H1 (cell line): Measurements from ENCODE around the gene LSR. TPM values are rescaled to one million over a fixed set of nuclear protein-coding genes. Genes with fewer than 3 reads are reported as not detected.

ENCODE experiments used
- CTCF ChIA-PET: fragments of 300-600 bp; sonication (Branson Sonifier 250); formaldehyde crosslinking; loops from one replicate; lab custom pipeline; 2021; ENCODE audit not compliant: partially characterized antibody; lab: Charles Lee
- POLR2A ChIA-PET: fragments of 300-600 bp; sonication (Branson Sonifier 250); formaldehyde crosslinking; loops from one replicate; lab custom pipeline; 2021; ENCODE audit warnings: inconsistent platforms; ENCODE audit not compliant: partially characterized antibody; lab: Charles Lee
- DNase-seq, 2 experiments: peaks; one replicate each; pipeline versions ENCODE4 v3.0.0 to v3.0.0-alpha.2; 2010 to 2022; ENCODE audit warnings: low spot score in 2 of 2, low read depth in 1 of 2, mixed read lengths in 1 of 2
- FAIRE-seq: peaks from 2 replicates; lab custom pipeline; 2011; peaks lifted over from hg19 to GRCh38; lab: Jason Lieb, UNC
- H2AFZ ChIP-seq: 2 replicates; pipeline ENCODE4 v1.8.1; 2012; ENCODE audit warnings: low read length, inconsistent platforms
- H2AK5ac ChIP-seq: 2 replicates; pipeline ENCODE4 v1.6.1; 2013; ENCODE audit warnings: low read depth, low read length
- H2BK120ac ChIP-seq: replicated peaks from 2 replicates; pipeline ENCODE3; 2013; ENCODE audit warnings: low read depth, low read length, inconsistent platforms
- H2BK12ac ChIP-seq: 2 replicates; pipeline ENCODE4 v1.6.1; 2013; ENCODE audit warnings: low read depth, low read length
- H2BK15ac ChIP-seq: 2 replicates; pipeline ENCODE4 v1.6.1; 2013; ENCODE audit warnings: low read length
- H2BK20ac ChIP-seq: 2 replicates; pipeline ENCODE4 v1.6.1; 2013; ENCODE audit warnings: low read length
- H2BK5ac ChIP-seq: 2 replicates; pipeline ENCODE4 v1.6.1; 2013; ENCODE audit warnings: low read depth, low read length
- H3K14ac ChIP-seq: 2 replicates; pipeline ENCODE4 v1.6.1; 2013; ENCODE audit warnings: inconsistent platforms; ENCODE audit not compliant: insufficient read length
- H3K18ac ChIP-seq: 2 replicates; pipeline ENCODE4 v1.6.1; 2013; ENCODE audit warnings: low read length; ENCODE audit errors: extremely low read depth
- H3K23ac ChIP-seq: 2 replicates; pipeline ENCODE4 v1.6.1; 2013; ENCODE audit warnings: inconsistent platforms; ENCODE audit not compliant: insufficient read length
- H3K23me2 ChIP-seq: 2 replicates; pipeline ENCODE4 v1.6.1; 2013; ENCODE audit warnings: low read depth, low read length
- H3K27ac ChIP-seq: 2 replicates; pipeline ENCODE4 v1.6.1; 2011; ENCODE audit warnings: low read depth, low read length, inconsistent platforms
- H3K27me3 ChIP-seq, 4 experiments: replicated peaks in 1 of 4; 1 replicate in 1 of 4; 2 replicates in 3 of 4; pipeline versions ENCODE4 v1.6.1 to v1.8.1; 2011 to 2013; ENCODE audit warnings: low read length in 3 of 4, mild to moderate bottlenecking in 3 of 4, inconsistent platforms in 2 of 4, mixed read lengths in 2 of 4, moderate library complexity in 1 of 4; ENCODE audit not compliant: control insufficient read depth in 3 of 4, insufficient read depth in 3 of 4; ENCODE audit errors: extremely low read depth in 1 of 4
- H3K36me3 ChIP-seq, 4 experiments: 2 replicates each; pipeline versions ENCODE4 v1.6.1 to v1.8.1; 2011 to 2013; ENCODE audit warnings: mild to moderate bottlenecking in 4 of 4, low read length in 3 of 4, moderate library complexity in 2 of 4, control low read depth in 1 of 4, inconsistent platforms in 1 of 4; ENCODE audit not compliant: insufficient read depth in 4 of 4, control insufficient read depth in 2 of 4
- H3K4ac ChIP-seq: replicated peaks from 2 replicates; pipeline ENCODE3; 2013; ENCODE audit warnings: low read length, low read depth, mixed read lengths, inconsistent platforms; ENCODE audit not compliant: insufficient read length
- H3K4me1 ChIP-seq, 4 experiments: replicated peaks in 1 of 4; 1 replicate in 1 of 4; 2 replicates in 3 of 4; pipeline versions ENCODE4 v1.6.1 to v1.8.1; 2011 to 2013; ENCODE audit warnings: low read length in 3 of 4, inconsistent platforms in 2 of 4, mixed read lengths in 1 of 4; ENCODE audit not compliant: insufficient read depth in 4 of 4, control insufficient read depth in 3 of 4
- H3K4me2 ChIP-seq, 2 experiments: 2 replicates each; pipeline versions ENCODE4 v1.6.1 to v1.8.1; 2011 to 2013; ENCODE audit warnings: low read depth in 2 of 2, low read length in 2 of 2, control low read depth in 1 of 2, inconsistent platforms in 1 of 2, mild to moderate bottlenecking in 1 of 2; ENCODE audit not compliant: insufficient read depth in 1 of 2
- H3K4me3 ChIP-seq, 4 experiments: fragments of 200-600, 300-600 bp in 1 of 4; sonication (generic), shearing (Covaris generic), sonication (Bioruptor Twin) in 1 of 4; 2 replicates each; pipeline versions ENCODE4 v1.5.1 to v1.8.1; 2011 to 2016; ENCODE audit warnings: low read length in 4 of 4, low read depth in 3 of 4, control low read depth in 2 of 4, inconsistent platforms in 2 of 4, mild to moderate bottlenecking in 2 of 4, mixed read lengths in 1 of 4, moderate library complexity in 1 of 4; ENCODE audit not compliant: insufficient read depth in 2 of 4; ENCODE audit errors: extremely low read depth in 1 of 4
- H3K56ac ChIP-seq: replicated peaks from 2 replicates; pipeline ENCODE3; 2013; ENCODE audit warnings: low read depth, mild to moderate bottlenecking, mixed read lengths, low read length, inconsistent platforms; ENCODE audit not compliant: insufficient read length
- H3K79me1 ChIP-seq: 2 replicates; pipeline ENCODE4 v1.6.1; 2013; ENCODE audit warnings: low read depth, low read length, control low read depth
- H3K79me2 ChIP-seq, 2 experiments: 2 replicates each; pipeline versions ENCODE4 v1.6.1 to v1.8.1; 2012 to 2013; ENCODE audit warnings: low read length in 2 of 2, mild to moderate bottlenecking in 2 of 2, inconsistent platforms in 1 of 2; ENCODE audit not compliant: insufficient read depth in 2 of 2, control insufficient read depth in 1 of 2
- H3K9ac ChIP-seq, 4 experiments: replicated peaks in 1 of 4; 1 replicate in 1 of 4; 2 replicates in 3 of 4; pipeline versions ENCODE4 v1.6.1 to v1.8.1; 2011 to 2013; ENCODE audit warnings: low read depth in 3 of 4, low read length in 3 of 4, control low read depth in 2 of 4, mild to moderate bottlenecking in 2 of 4, moderate library complexity in 2 of 4, inconsistent platforms in 1 of 4; ENCODE audit errors: extremely low read depth in 1 of 4
- H3K9me3 ChIP-seq, 2 experiments: 2 replicates each; pipeline versions ENCODE4 v1.6.1 to v1.8.1; 2012 to 2013; ENCODE audit warnings: mild to moderate bottlenecking in 2 of 2, moderate library complexity in 2 of 2, control low read depth in 1 of 2, inconsistent platforms in 1 of 2, low read depth in 1 of 2, low read length in 1 of 2, mixed read lengths in 1 of 2; ENCODE audit not compliant: insufficient read depth in 2 of 2
- H4K20me1 ChIP-seq, 2 experiments: replicated peaks in 1 of 2; 2 replicates each; pipeline versions ENCODE3 to v1.8.1; 2011 to 2013; ENCODE audit warnings: inconsistent platforms in 2 of 2, low read length in 2 of 2, mild to moderate bottlenecking in 1 of 2; ENCODE audit not compliant: insufficient read depth in 2 of 2, control insufficient read depth in 1 of 2
- H4K5ac ChIP-seq: 2 replicates; pipeline ENCODE4 v1.6.1; 2013; ENCODE audit warnings: low read length, low read depth, mixed read lengths, inconsistent platforms; ENCODE audit not compliant: insufficient read length
- H4K8ac ChIP-seq: 2 replicates; pipeline ENCODE4 v1.8.0; 2013; ENCODE audit warnings: mild to moderate bottlenecking, moderate library complexity, low read length, inconsistent platforms; ENCODE audit not compliant: insufficient read depth; ENCODE audit errors: extremely low read depth
- H4K91ac ChIP-seq: replicated peaks from 2 replicates; pipeline ENCODE3; 2013; ENCODE audit warnings: low read length, mixed read lengths, inconsistent platforms; ENCODE audit not compliant: insufficient read length
- CHD1 ChIP-seq: IDR thresholded peaks from 2 replicates; pipeline ENCODE4 v1.6.1; 2012; ENCODE audit warnings: low read depth, low read length, improper control_type of control experiment
- EGR1 ChIP-seq: IDR thresholded peaks from 2 replicates; pipeline ENCODE4 v1.6.1; 2011; ENCODE audit warnings: low read depth, low read length, borderline replicate concordance
- GTF2F1 ChIP-seq: IDR thresholded peaks from 2 replicates; pipeline ENCODE4 v1.6.1; 2012; ENCODE audit warnings: low read depth, low read length, improper control_type of control experiment, borderline replicate concordance
- NRF1 ChIP-seq: IDR thresholded peaks from 2 replicates; pipeline ENCODE4 v1.6.1; 2011; ENCODE audit warnings: mild to moderate bottlenecking, low read depth, low read length, improper control_type of control experiment
- POLR2A ChIP-seq, 2 experiments: IDR thresholded peaks; 1 replicate in 1 of 2; 2 replicates in 1 of 2; pipeline ENCODE4 v1.6.1; 2011; ENCODE audit warnings: low read depth in 2 of 2, low read length in 2 of 2, mild to moderate bottlenecking in 2 of 2; ENCODE audit errors: control extremely low read depth in 1 of 2
- POLR2AphosphoS5 ChIP-seq: IDR thresholded peaks from 2 replicates; pipeline ENCODE4 v1.6.1; 2011; ENCODE audit warnings: low read depth, low read length
- POU5F1 ChIP-seq: IDR thresholded peaks from 2 replicates; pipeline ENCODE4 v1.6.1; 2011; ENCODE audit warnings: low read depth, mild to moderate bottlenecking, low read length, moderate library complexity
- SIX5 ChIP-seq: IDR thresholded peaks from 2 replicates; pipeline ENCODE4 v1.6.1; 2011; ENCODE audit warnings: mild to moderate bottlenecking, low read depth, low read length
- SP2 ChIP-seq: IDR thresholded peaks from 2 replicates; pipeline ENCODE4 v1.6.1; 2012; ENCODE audit warnings: mild to moderate bottlenecking, low read length, inconsistent platforms
- TCF12 ChIP-seq: IDR thresholded peaks from 2 replicates; pipeline ENCODE4 v1.6.1; 2011; ENCODE audit warnings: low read depth, mild to moderate bottlenecking, low read length
- WGBS, 2 experiments: shearing (Covaris generic) in 1 of 2; methylation state at CpG; one replicate each; pipeline versions ENCODE4 v1.1.6 to v1.1.7; 2013 to 2015; ENCODE audit warnings: low lambda C conversion rate in 2 of 2, mixed read lengths in 2 of 2, inconsistent platforms in 1 of 2, low coverage in 1 of 2, missing lambda C conversion rate in 1 of 2; ENCODE audit not compliant: insufficient replicate concordance in 2 of 2, insufficient coverage in 1 of 2, insufficient read length in 1 of 2; ENCODE audit errors: extremely low coverage in 1 of 2, missing lambda C conversion rate in 1 of 2; 5-methylcytosine and 5-hydroxymethylcytosine counted together
- polyA plus RNA-seq, 7 experiments: library from polyadenylated mRNA; depleted of rRNA in 3 of 7; stranded (reverse) in 5 of 7; unstranded in 2 of 7; fragments of >200 nt in 5 of 7; fragments of 200-250 nt in 2 of 7; gene quantifications; 1 replicate in 5 of 7; 2 replicates in 1 of 7; 4 replicates in 1 of 7; pipeline versions ENCODE4 v1.2.1 to v1.2.3, GENCODE V29; 2011 to 2013; ENCODE audit warnings: missing spikeins in 2 of 7, mixed read lengths in 2 of 7
- total RNA-seq: library from RNA; stranded (reverse); fragmentation: NEBNext Ultra II Directional; extraction: Animal tissue kit (Norgen Biotek cat#: 25700); gene quantifications from 2 replicates; pipeline ENCODE4 v1.2.1, GENCODE V29; 2021
- TF ChIP-seq, protein P1 (sequence below): IDR thresholded peaks from 2 replicates; pipeline ENCODE4 v1.6.1; 2012; ENCODE audit warnings: inconsistent platforms

Gene LSR
- total and polyA plus RNA-seq, 2 of the 8 experiments (the other 6 are each of a cell fraction or from before 2014, with no cell fraction given) = 159 to 186 TPM

- ChIA-PET CTCF (interaction anchor here (0.5 to 2.2 kb wide), 11 partner anchors 9 to 237 kb away, joined by 3 to 14 read pairs (median 3); partner anchors contain the start of gene MAG), POLR2A (interaction anchor here (0.6 to 10.5 kb wide), 6 partner anchors 11 to 146 kb away, joined by 3 to 146 read pairs (median 6); partner anchors contain the start of genes HAMP and LSR)
- Histone ChIP-seq H4K5ac (peak overlapping the region; percentile 13), H3K9me3 (no peaks in the 10 kb centered on the region), H4K20me1 (peaks cover 2 to 18% of the 10 kb centered on the region in 2 experiments), H3K36me3 (peaks cover 13 to 36% (median 22%) of the 10 kb centered on the region in 4 experiments; a peak in 7 of 8 replicates), H2BK120ac (no peak overlapping the region), H3K79me1 (peaks cover 6% of the 10 kb centered on the region; the same call in 1 of the 2 replicates), H3K23ac (no peak overlapping the region), H2BK15ac (no peak overlapping the region), H4K91ac (no peak overlapping the region), H3K23me2 (no peaks in the 10 kb centered on the region; the same call in 1 of the 2 replicates), H2AK5ac (no peak overlapping the region), H3K56ac (no peak overlapping the region), H2BK20ac (no peak overlapping the region), H3K27ac (peak overlapping the region; percentile 93), H2AFZ (no peak overlapping the region), H2BK5ac (peak overlapping the region; percentile 75; the same call in 1 of the 2 replicates), H2BK12ac (no peak overlapping the region), H4K8ac (peak overlapping the region; percentile 92; the same call in 1 of the 2 replicates), H3K9ac (peak overlapping the region in 3 of 4 experiments; percentile 81 to 93 (median 85); a peak in 5 of 7 replicates), H3K4me2 (peak overlapping the region; percentile 0 to 83; a peak in 3 of 4 replicates), H3K4me3 (peak overlapping the region; percentile 32 to 68 (median 59)), H3K4ac (no peak overlapping the region), H3K14ac (no peak overlapping the region), H3K79me2 (0 out of 4 replicates have a peak, but pooled peaks cover 0 to 5% of the 10 kb centered on the region in 2 experiments), H3K18ac (no peak overlapping the region; the same call in 1 of the 2 replicates), H3K4me1 (peaks cover 0 to 14% (median 8%) of the 10 kb centered on the region in 4 experiments; a peak in 5 of 7 replicates), H3K27me3 (no peaks in the 10 kb centered on the region)
- FAIRE-seq = no peak
- peak in 1 of 2 experiments; percentile 97 for DNase-seq
- 4% methylated on average over 8 of the region's 66 CpGs; no CpG with 5 or more reads in 1 of the 2 experiments for WGBS, 2 experiments
- TF ChIP-seq TCF12 = 0 out of 2 replicates have a peak, but pooled peaks have one; percentile 71
- no peak for TF ChIP-seq SIX5
- TF ChIP-seq POLR2AphosphoS5 = peak; percentile 72
- no peak for TF ChIP-seq GTF2F1
- no peak for TF ChIP-seq NRF1
- TF ChIP-seq EGR1 = no peak
- TF ChIP-seq POLR2A (IDR thresholded peaks at IDR 0.05; ENCODE audit: control extremely low read depth in 1 of 2, low read depth in 2 of 2, low read length in 2 of 2) = peak in 1 of 2 experiments; percentile 50; a peak in 2 of 3 replicates
- TF ChIP-seq SP2 = no peak
- TF ChIP-seq, protein P1, sequence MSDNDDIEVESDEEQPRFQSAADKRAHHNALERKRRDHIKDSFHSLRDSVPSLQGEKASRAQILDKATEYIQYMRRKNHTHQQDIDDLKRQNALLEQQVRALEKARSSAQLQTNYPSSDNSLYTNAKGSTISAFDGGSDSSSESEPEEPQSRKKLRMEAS = 0 out of 2 replicates have a peak, but pooled peaks have one; percentile 30
- TF ChIP-seq POU5F1 = no peak
- no peak for TF ChIP-seq CHD1
These were observed 20.8 kb downstream of the LSR start for GRCh38 chr19:35269438-35270117.
